ENCODE measurements around the gene GGA2.
"Not testable (repeated sequence)": the region's sequence is repeated elsewhere in the genome, so short reads cannot be mapped to it uniquely, and the experiment has no call there.

GGA2 gene

GRCh38 chr16:23478566-23478965 is 31.7 kb downstream of the GGA2 start:
- DNase-seq (ENCODE audit: low read depth in 1 of 2, low spot score in 1 of 2) = no peak

- no peak for DNase-seq (ENCODE audit: low read depth in 1 of 2, low spot score in 1 of 2)
Observed at GRCh38 chr16:23476289-23476688, 34.0 kb downstream of the GGA2 start.

- no peak for DNase-seq (ENCODE audit: low read depth in 1 of 2, low spot score in 1 of 2)
Observed at GRCh38 chr16:23469814-23470213, 40.5 kb downstream of the GGA2 start.

- DNase-seq (ENCODE audit: low read depth in 1 of 2, low spot score in 1 of 2) = no peak
Observed at GRCh38 chr16:23466162-23466885, 44.0 kb downstream of the GGA2 start.

GRCh38 chr16:23465179-23465578 is 45.1 kb downstream of the GGA2 start:
- DNase-seq (ENCODE audit: low read depth in 1 of 2, low spot score in 1 of 2) = no peak

GRCh38 chr16:23464196-23464595 is 46.1 kb downstream of the GGA2 start:
- no peak for DNase-seq (ENCODE audit: low read depth in 1 of 2, low spot score in 1 of 2)

GRCh38 chr16:23462994-23463393 is 47.3 kb downstream of the GGA2 start:
- not testable (repeated sequence) for DNase-seq (ENCODE audit: low read depth in 1 of 2, low spot score in 1 of 2)

- no peak for DNase-seq (ENCODE audit: low read depth in 1 of 2, low spot score in 1 of 2)
Observed at GRCh38 chr16:23453338-23454052, 56.8 kb downstream of the GGA2 start.

GRCh38 chr16:23452572-23453337 is 57.5 kb downstream of the GGA2 start, which contains the start of gene COG7:
Gene COG7 (minus strand): TSS chr16:23453189. CDS start chr16:23452994, 195 bp downstream.
- DNase-seq (ENCODE audit: low read depth in 1 of 2, low spot score in 1 of 2) = peak; percentile 60 to 77

GRCh38 chr16:23452221-23452571 is 58.1 kb downstream of the GGA2 start:
- no peak for DNase-seq (ENCODE audit: low read depth in 1 of 2, low spot score in 1 of 2)

- no peak for DNase-seq (ENCODE audit: low read depth in 1 of 2, low spot score in 1 of 2)
Observed at GRCh38 chr16:23448392-23448791, 61.9 kb downstream of the GGA2 start.

GRCh38 chr16:23437542-23437941 is 72.8 kb downstream of the GGA2 start:
- not testable (repeated sequence) for DNase-seq (ENCODE audit: low read depth in 1 of 2, low spot score in 1 of 2)

GRCh38 chr16:23436951-23437350 is 73.3 kb downstream of the GGA2 start:
- no peak for DNase-seq (ENCODE audit: low read depth in 1 of 2, low spot score in 1 of 2)

- peak; percentile 19 to 43 for DNase-seq (ENCODE audit: low read depth in 1 of 2, low spot score in 1 of 2)
Observed at GRCh38 chr16:23435500-23435899, 74.8 kb downstream of the GGA2 start.

GRCh38 chr16:23434380-23434779 is 75.9 kb downstream of the GGA2 start:
- no peak for DNase-seq (ENCODE audit: low read depth in 1 of 2, low spot score in 1 of 2)

- DNase-seq (ENCODE audit: low read depth in 1 of 2, low spot score in 1 of 2) = no peak
Observed at GRCh38 chr16:23433261-23433920, 76.9 kb downstream of the GGA2 start.

- DNase-seq (ENCODE audit: low read depth in 1 of 2, low spot score in 1 of 2) = no peak
Observed at GRCh38 chr16:23432176-23433128, 77.8 kb downstream of the GGA2 start.

GRCh38 chr16:23428351-23428750 is 81.9 kb downstream of the GGA2 start:
- DNase-seq (ENCODE audit: low read depth in 1 of 2, low spot score in 1 of 2) = no peak

- no peak for DNase-seq (ENCODE audit: low read depth in 1 of 2, low spot score in 1 of 2)
Observed at GRCh38 chr16:23424292-23424958, 85.9 kb downstream of the GGA2 start.
